Testis (tissue), 2 donors: ENCODE measurements around the gene BACE2.

Source experiments
- CTCF ChIP-seq, 3 experiments: fragments of 450-650 bp in 2 of 3; fragments of 200-600 bp in 1 of 3; sonication (generic) in 1 of 3; IDR thresholded peaks; one replicate each; pipeline ENCODE4 v1.5.1; 2016 to 2019; ENCODE audit warnings: antibody characterized with exemption in 3 of 3, mild to moderate bottlenecking in 2 of 3, moderate library complexity in 1 of 3
- POLR2A ChIP-seq: fragments of 450-650 bp; IDR thresholded peaks from one replicate; pipeline ENCODE4 v1.6.1; 2017; ENCODE audit warnings: antibody characterized with exemption, mild to moderate bottlenecking, moderate library complexity

- TF ChIP-seq CTCF (IDR thresholded peaks at IDR 0.05) (no peak), POLR2A (no peak)
Observed at GRCh38 chr21:41234569-41234968, 66.6 kb downstream of the BACE2 start.
